GM12892 (cell line): Measurements from ENCODE around the gene ARSA.
"Not testable (repeated sequence)": the region's sequence is repeated elsewhere in the genome, so short reads cannot be mapped to it uniquely, and the experiment has no call there.

ENCODE experiments used
- DNase-seq: peaks from one replicate; pipeline ENCODE4 v3.0.0; 2011; ENCODE audit not compliant: insufficient read length
- FAIRE-seq: peaks from 2 replicates; lab custom pipeline; 2011; peaks lifted over from hg19 to GRCh38; lab: Jason Lieb, UNC
- POLR2A ChIP-seq: IDR thresholded peaks from 2 replicates; pipeline ENCODE4 v1.6.1; 2011; ENCODE audit warnings: low read depth, low read length, control low read depth
- POLR2AphosphoS5 ChIP-seq: IDR thresholded peaks from 2 replicates; pipeline ENCODE4 v1.6.1; 2011; ENCODE audit warnings: low read depth, low read length, control low read depth
- TAF1 ChIP-seq: IDR thresholded peaks from 2 replicates; pipeline ENCODE4 v1.6.1; 2011; ENCODE audit warnings: low read depth, mild to moderate bottlenecking, control low read depth, low read length, borderline replicate concordance

The ARSA gene

DNA sequence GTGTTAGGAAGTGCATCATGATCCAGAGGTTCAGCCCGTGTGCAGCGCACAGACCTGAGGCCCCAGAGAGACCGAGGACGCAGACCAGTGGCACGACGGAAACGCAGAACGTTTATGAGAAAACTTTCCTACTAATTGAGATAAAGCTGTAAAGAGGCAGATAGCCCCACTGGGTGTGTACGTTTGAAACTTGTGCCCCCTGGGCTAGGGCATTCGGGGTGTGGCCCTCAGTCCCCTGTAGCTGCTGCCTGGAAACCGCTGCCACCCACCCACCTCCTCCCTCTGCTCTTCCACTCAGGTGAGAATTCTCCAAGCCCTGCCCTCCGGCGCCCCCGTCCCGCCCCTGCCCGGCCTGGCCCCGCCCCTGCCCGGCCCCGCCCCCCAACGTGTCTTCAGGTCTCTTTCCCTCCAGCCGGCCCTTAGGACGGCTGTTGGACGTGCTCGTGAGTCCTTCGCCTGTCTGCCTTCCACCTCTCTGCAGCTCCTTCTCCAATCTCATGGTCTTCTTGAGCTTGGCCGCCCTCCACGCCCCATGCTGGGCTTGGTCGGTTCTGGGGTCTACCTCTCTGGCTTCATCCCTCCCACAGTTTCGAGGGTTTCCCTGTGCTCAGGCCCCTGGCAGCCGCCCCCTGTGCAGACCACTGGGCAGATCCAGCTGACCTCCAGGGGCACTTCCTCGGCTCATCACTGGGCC is 15.3 kb downstream of the ARSA start:
- FAIRE-seq: peak; percentile 64
- TF ChIP-seq POLR2A (no peak), POLR2AphosphoS5 (no peak), TAF1 (no peak)
- peak; percentile 61 for DNase-seq

DNA sequence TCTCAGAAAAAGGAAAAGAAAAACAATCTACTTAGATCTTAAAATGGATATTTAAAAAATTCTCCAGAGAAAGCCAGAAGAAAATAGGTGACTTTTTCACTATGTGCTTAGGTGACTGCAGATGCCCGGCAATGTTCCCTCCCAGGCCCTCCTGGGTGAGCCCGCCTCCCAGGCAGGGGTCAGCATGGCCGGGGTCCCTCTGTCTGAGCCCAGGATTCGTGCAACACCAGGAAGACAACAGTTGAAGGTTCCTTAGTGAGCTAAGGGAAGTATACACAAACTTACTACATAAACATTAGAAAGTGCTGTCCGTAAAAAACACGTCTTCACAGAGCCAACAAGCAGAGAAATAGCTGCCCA is 15.8 kb downstream of the ARSA start:
- FAIRE-seq (no peak), DNase-seq (no peak)
- TF ChIP-seq TAF1 (no peak), POLR2A (no peak), POLR2AphosphoS5 (no peak)

DNA sequence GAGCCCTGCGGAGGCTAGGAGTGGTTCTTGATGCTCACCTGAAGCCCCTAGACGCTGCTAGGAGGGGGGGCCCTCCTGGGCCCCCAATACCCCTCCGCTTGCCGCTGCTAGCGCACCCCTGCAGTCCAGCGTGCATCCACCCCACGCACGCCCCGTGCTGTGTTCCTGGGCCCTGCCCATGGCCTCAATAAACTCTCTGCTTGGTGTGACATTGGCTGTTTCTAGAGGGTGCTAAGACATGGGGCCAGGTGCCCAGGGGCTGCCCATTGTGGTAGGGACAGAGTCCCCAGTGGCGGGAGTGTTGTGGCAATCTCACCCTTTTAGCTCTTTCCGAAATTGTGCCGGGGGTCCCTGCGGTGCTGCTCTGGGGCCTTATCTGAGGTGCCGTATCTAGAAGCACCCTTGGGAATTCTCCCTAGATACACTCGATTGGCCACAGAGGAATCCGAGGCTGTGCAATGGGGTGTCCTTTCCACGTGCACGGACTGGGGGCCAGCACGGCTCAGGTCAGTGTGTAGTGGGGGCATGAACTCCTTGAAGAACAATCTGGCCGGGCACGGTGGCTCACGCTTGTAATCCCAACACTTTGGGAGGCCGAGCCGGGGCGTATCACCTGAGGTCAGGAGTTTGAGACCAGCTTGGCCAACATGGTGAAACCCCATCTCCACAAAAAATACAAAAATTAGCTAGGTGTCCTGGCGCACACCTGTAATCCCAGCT is 16.5 kb downstream of the ARSA start:
- TF ChIP-seq POLR2A: no peak
- no peak for TF ChIP-seq TAF1
- TF ChIP-seq POLR2AphosphoS5: no peak
- DNase-seq: no peak
- no peak for FAIRE-seq

DNA sequence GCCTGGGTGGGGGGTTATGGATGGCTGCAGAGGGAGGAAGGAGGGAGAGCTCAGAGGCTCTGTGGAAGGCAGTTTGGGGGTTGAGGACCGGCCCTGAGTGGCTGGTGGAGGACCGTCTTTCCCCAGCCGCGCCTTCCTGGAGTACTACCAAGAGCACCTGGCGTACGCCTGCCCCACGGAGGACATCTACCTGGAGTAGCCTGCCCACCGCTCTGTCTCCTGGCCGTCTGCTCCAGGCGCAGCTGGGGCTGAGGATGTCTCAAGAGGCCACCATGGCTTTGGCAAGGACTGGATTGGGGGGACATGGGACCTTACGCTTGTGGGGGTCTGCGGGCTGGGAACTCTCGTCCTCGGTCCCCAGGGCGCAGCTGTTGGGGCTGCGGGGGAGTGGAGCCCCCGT is 17.4 kb downstream of the ARSA start:
- FAIRE-seq (no peak), DNase-seq (no peak)
- TF ChIP-seq POLR2AphosphoS5 (no peak), POLR2A (no peak), TAF1 (no peak)

DNA sequence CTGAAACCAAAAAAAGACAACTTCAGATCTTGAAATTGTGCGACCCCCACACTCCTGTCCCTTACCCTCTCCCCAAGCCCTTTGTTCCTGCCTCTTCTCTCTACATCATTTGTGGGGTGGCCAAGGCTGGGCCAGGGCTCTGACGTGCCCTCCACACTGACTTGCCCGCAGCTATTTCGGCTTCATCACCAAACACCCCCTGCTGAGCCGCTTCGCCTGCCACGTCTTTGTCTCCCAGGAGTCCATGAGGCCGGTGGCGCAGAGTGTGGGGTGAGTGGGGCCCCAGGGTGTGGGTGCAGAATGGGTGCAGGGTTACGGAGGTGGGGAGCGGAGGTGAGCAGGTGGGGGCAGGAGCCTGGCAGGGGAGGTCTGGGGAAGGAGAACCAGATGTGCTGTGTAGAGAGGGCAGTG is 17.9 kb downstream of the ARSA start:
- no peak for TF ChIP-seq POLR2A
- TF ChIP-seq POLR2AphosphoS5: no peak
- no peak for TF ChIP-seq TAF1

DNA sequence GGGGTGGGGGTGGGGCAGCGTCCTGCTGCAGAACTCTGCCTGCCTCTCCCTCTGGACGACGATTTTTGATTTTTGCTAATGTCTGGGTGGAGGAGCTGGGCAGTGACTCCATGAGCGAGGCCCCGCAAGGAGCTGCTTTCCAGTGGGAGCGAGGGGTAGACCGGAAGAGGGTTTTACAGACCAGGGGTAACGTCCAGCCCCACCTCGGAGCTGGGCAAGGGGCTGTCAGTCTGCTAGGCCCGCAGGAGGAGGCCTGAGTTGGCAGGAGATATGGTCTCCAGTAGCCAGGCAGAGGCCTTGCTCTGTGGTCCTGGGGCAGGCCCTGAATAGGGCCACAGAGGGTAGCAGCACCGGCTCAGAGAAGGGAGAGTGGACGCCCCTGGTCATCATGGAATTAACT is 18.4 kb downstream of the ARSA start:
- no peak for DNase-seq
- no peak for FAIRE-seq
- no peak for TF ChIP-seq TAF1
- no peak for TF ChIP-seq POLR2A
- TF ChIP-seq POLR2AphosphoS5: no peak

More for the DNA sequence above, 17.9 kb downstream of the ARSA start:
- DNase-seq: no peak
- no peak for FAIRE-seq

DNA sequence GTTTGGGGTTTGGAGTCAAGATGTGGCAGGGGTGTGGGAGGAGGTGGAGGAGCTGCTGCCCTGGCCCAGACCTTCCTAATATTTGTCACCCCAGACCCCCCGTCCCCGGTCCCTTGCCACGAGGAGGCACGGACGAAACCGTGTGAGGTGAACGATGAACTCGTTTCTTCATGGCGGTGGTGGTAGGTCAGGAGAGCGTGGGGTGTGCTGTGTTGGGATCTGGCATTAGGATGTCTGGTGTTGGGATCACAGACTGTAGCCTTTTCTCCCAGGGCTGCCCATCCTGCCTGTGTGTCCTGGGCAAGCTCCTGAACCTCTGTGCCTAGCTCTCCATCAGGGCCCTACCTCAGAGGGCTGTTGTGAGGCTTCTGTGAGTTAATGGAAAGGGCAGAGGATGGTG is 19.0 kb downstream of the ARSA start:
- no peak for DNase-seq
- no peak for FAIRE-seq
- TF ChIP-seq TAF1: no peak
- TF ChIP-seq POLR2A: no peak
- no peak for TF ChIP-seq POLR2AphosphoS5

DNA sequence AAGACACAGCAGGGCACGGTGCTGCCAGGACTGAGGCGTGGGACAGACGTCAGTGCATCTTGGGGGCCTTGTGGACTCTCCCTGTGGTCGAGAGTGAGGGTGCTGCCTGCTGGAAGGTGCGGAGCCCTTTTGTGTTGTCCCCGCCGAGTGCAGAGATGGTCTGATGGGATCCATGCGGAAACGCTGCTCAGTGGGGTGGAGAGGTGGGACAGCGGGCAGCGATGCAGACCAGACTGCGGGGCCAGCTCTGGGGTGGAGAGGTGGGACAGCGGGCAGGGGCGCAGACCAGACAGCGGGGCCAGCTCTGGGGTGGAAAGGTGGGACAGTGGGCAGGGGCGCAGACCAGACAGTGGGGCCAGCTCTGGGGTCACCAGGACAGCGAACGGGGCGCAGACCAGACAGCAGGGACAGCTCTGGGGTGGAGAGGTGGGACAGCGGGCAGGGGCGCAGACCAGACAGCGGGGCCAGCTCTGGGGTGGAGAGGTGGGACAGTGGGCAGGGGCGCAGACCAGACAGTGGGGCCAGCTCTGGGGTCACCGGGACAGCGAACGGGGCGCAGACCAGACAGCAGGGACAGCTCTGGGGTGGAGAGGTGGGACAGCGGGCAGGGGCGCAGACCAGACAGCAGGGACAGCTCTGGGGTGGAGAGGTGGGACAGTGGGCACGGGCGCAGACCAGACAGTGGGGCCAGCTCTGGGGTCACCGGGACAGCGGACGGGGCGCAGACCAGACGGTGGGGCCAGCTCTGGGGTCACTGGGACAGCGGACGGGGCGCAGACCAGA is 19.7 kb downstream of the ARSA start:
- DNase-seq, FAIRE-seq: not testable (repeated sequence)

DNA sequence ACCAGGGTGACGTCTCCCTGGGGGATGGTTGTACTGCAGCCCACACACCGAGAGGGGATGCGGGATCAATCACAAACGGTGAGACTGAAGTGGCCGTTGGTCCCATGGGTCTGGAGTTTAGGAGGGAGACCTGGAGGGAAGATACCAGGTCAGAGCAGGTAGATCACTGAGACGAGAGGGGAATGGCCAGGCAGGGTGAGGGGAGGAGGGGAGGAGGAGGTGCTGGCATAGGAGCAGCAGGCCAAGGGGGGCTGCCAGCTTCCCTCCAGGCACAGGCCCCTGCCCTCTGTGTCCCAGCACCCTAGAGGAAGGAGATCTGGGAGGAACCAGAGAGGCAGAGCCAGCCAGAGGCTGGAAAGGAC is 20.3 kb downstream of the ARSA start:
- no peak for TF ChIP-seq POLR2A
- TF ChIP-seq TAF1: no peak
- TF ChIP-seq POLR2AphosphoS5: no peak
- no peak for FAIRE-seq
- no peak for DNase-seq

DNA sequence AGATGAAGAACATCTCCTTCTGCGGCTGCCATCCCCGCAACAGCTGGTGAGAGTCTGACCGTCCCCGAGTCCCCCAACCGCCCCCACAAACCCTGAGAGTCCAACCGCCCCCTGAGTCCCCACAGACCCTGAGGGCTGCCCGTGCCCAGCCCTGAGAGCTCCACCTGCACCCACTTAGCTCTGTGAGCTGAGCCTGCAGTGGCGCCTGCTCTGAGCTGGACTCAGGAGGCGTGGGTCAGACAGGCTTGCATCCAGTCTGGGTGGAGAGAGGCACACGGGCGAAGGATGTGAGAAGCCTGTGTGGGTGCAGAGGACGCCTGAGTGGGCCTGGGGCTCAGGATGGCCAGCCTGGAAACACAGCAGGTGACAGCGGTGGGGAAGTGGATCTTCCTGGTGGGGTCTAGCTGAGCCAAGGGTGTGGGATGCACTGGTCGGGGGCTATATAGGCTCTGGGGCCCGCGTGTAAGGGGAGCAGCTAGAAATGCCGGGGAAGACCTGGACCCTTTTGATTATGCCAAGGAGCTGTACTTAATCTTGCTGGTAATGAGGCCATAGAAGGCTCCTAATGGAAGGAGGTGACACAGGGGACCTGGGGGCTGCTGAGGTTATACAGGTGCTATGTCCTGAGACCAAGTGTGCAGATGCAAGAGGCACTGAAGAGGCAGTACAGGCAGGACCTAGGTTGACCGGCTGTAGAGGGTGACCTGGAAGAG is 20.9 kb downstream of the ARSA start:
- TF ChIP-seq POLR2AphosphoS5 (no peak), TAF1 (no peak), POLR2A (no peak)
- DNase-seq (no peak), FAIRE-seq (no peak)
